ENCODE measurements around the gene DAP. TPM values are rescaled to one million over a fixed set of nuclear protein-coding genes. Genes with fewer than 3 reads are reported as not detected.

DAP gene
- total RNA-seq, 1 donor from 2014 or later, result 71.1 TPM

- DNase-seq (ENCODE audit: low spot score), result no peak
Measured at GRCh38 chr5:10761933-10762775, 1.1 kb upstream of the DAP start.

GRCh38 chr5:10760921-10761184 lies 181 bp downstream of the DAP start:
- no peak for DNase-seq (ENCODE audit: low spot score)

- DNase-seq (ENCODE audit: low spot score), result no peak
Measured at GRCh38 chr5:10760096-10760920, 726 bp downstream of the DAP start.

- no peak for DNase-seq (ENCODE audit: low spot score)
Measured at GRCh38 chr5:10759111-10759510, 1.9 kb downstream of the DAP start.

- DNase-seq (ENCODE audit: low spot score), result no peak
Measured at GRCh38 chr5:10757922-10758555, 3.0 kb downstream of the DAP start.

- no peak for DNase-seq (ENCODE audit: low spot score)
Measured at GRCh38 chr5:10757043-10757442, 4.0 kb downstream of the DAP start.

- DNase-seq (ENCODE audit: low spot score), result no peak
Measured at GRCh38 chr5:10756549-10756948, 4.5 kb downstream of the DAP start.

GRCh38 chr5:10753178-10753577 lies 7.9 kb downstream of the DAP start:
- no peak for DNase-seq (ENCODE audit: low spot score)

- DNase-seq (ENCODE audit: low spot score), result no peak
Measured at GRCh38 chr5:10752451-10752850, 8.6 kb downstream of the DAP start.

- no peak for DNase-seq (ENCODE audit: low spot score)
Measured at GRCh38 chr5:10750909-10751308, 10.1 kb downstream of the DAP start.

- no peak for DNase-seq (ENCODE audit: low spot score)
Measured at GRCh38 chr5:10747678-10748622, 13.1 kb downstream of the DAP start.

GRCh38 chr5:10746711-10747110 lies 14.3 kb downstream of the DAP start:
- no peak for DNase-seq (ENCODE audit: low spot score)

GRCh38 chr5:10745133-10745532 lies 15.9 kb downstream of the DAP start:
- DNase-seq (ENCODE audit: low spot score), result no peak

- no peak for DNase-seq (ENCODE audit: low spot score)
Measured at GRCh38 chr5:10744681-10745080, 16.4 kb downstream of the DAP start.

- DNase-seq (ENCODE audit: low spot score), result no peak
Measured at GRCh38 chr5:10743951-10744350, 17.1 kb downstream of the DAP start.

- DNase-seq (ENCODE audit: low spot score), result no peak
Measured at GRCh38 chr5:10743526-10743925, 17.5 kb downstream of the DAP start.

- no peak for DNase-seq (ENCODE audit: low spot score)
Measured at GRCh38 chr5:10741661-10742060, 19.4 kb downstream of the DAP start.

- no peak for DNase-seq (ENCODE audit: low spot score)
Measured at GRCh38 chr5:10740384-10740783, 20.6 kb downstream of the DAP start.

- no peak for DNase-seq (ENCODE audit: low spot score)
Measured at GRCh38 chr5:10737880-10738279, 23.2 kb downstream of the DAP start.

GRCh38 chr5:10736808-10737207 lies 24.2 kb downstream of the DAP start:
- DNase-seq (ENCODE audit: low spot score), result no peak

GRCh38 chr5:10736354-10736753 lies 24.7 kb downstream of the DAP start:
- DNase-seq (ENCODE audit: low spot score), result no peak

All from mesenteric fat pad (tissue), 1 donor.